K562 (cell line): ENCODE measurements around the gene INHBC. TPM values are rescaled to one million over a fixed set of nuclear protein-coding genes. Genes with fewer than 3 reads are reported as not detected.

Source experiments
- ATF7 ChIP-seq: fragments of 450-650 bp; IDR thresholded peaks from 2 replicates; pipeline ENCODE4 v1.7.1; 2014; ENCODE audit warnings: mild to moderate bottlenecking, moderate library complexity
- BCL6 ChIP-seq: fragments of 250-450 bp; sonication (Bioruptor Pico); IDR thresholded peaks from 2 replicates; pipeline ENCODE4 v1.4.0; 2020
- CREM ChIP-seq: IDR thresholded peaks from 2 replicates; pipeline ENCODE4 v1.6.1; 2014; ENCODE audit warnings: antibody characterized with exemption, low read depth
- EWSR1 ChIP-seq: fragments of 450-650 bp; IDR thresholded peaks from 2 replicates; pipeline ENCODE4 v1.6.1; 2018; ENCODE audit warnings: borderline replicate concordance, mild to moderate bottlenecking, low read depth, moderate library complexity; ENCODE audit not compliant: partially characterized antibody
- HCFC1 ChIP-seq: IDR thresholded peaks from 2 replicates; pipeline ENCODE4 v1.6.1; 2012; ENCODE audit warnings: low read depth, low read length, improper control_type of control experiment
- MYNN ChIP-seq, 2 experiments: sonication (generic); formaldehyde crosslinking in 1 of 2; IDR thresholded peaks; 2 replicates each; pipeline versions ENCODE4 v1.5.0 to v1.6.1; 2016 to 2020; ENCODE audit warnings: antibody characterized with exemption in 1 of 2, missing genetic modification reagents in 1 of 2
- SMAD4 ChIP-seq: fragments of 250-450 bp; sonication (Bioruptor Pico); conservative IDR thresholded peaks from 2 replicates; pipeline ENCODE4 v1.8.0; 2021; ENCODE audit warnings: inconsistent platforms, mild to moderate bottlenecking, moderate library complexity
- U2AF2 ChIP-seq: fragments of 200-400 bp; formaldehyde crosslinking; optimal IDR thresholded peaks from 2 replicates; pipeline ENCODE3; 2017; ENCODE audit warnings: low read depth, mild to moderate bottlenecking, low read length
- ZFX ChIP-seq: sonication (generic); formaldehyde crosslinking; IDR thresholded peaks from 2 replicates; pipeline ENCODE4 v1.8.0; 2022; ENCODE audit warnings: mild to moderate bottlenecking, missing genetic modification reagents, moderate library complexity
- ZNF197 ChIP-seq: fragments of 200-800 bp; sonication (Bioruptor generic); IDR thresholded peaks from 2 replicates; pipeline ENCODE4 v1.6.1; 2016; ENCODE audit warnings: low read depth, missing genetic modification characterization, missing compliant biosample characterization
- ZNF57 ChIP-seq: fragments of 450-650 bp; formaldehyde crosslinking; IDR thresholded peaks from 2 replicates; pipeline ENCODE4 v1.4.0; 2020; ENCODE audit warnings: mild to moderate bottlenecking, moderate library complexity
- polyA plus RNA-seq, 8 experiments: library from polyadenylated mRNA; depleted of rRNA in 4 of 8; stranded (reverse) in 5 of 8; unstranded in 3 of 8; fragments of >200 nt; fragmentation: Nextera tagmentation in 2 of 8; fragmentation: Illumina TruSeq in 1 of 8; extraction: Ambion mirVana in 2 of 8; extraction: Trizol in 1 of 8; gene quantifications; 2 replicates each; pipeline versions ENCODE4 v1.2.1 to v1.2.3, GENCODE V29; 2011 to 2014; ENCODE audit warnings: inconsistent platforms in 1 of 8, missing spikeins in 1 of 8
- total RNA-seq, 7 experiments: library from RNA; depleted of rRNA in 6 of 7; stranded (reverse); fragments of >200 nt in 6 of 7; fragmentation: Illumina TruSeq in 2 of 7; extraction: Trizol in 2 of 7; gene quantifications; 2 replicates each; pipeline versions ENCODE4 v1.2.1 to v1.2.3, GENCODE V29; 2011 to 2021; ENCODE audit warnings: low replicate concordance in 1 of 7
- TF ChIP-seq, protein P1 (sequence below): fragments of 250-450 bp; sonication (Bioruptor Pico); IDR thresholded peaks from 2 replicates; pipeline ENCODE4 v1.8.0; 2022; ENCODE audit warnings: moderate library complexity, mild to moderate bottlenecking, inconsistent platforms
- TF ChIP-seq, protein P2 (sequence below), 3 experiments: fragments of 200-800 bp in 1 of 3; fragments of 250-450 bp in 1 of 3; fragments of 450-650 bp in 1 of 3; sonication (Bioruptor Pico) in 1 of 3; sonication (Bioruptor generic) in 1 of 3; formaldehyde crosslinking in 1 of 3; IDR thresholded peaks; 2 replicates each; pipeline versions ENCODE4 v1.6.1 to v1.8.0; 2016 to 2022; ENCODE audit warnings: mild to moderate bottlenecking in 2 of 3, missing genetic modification characterization in 2 of 3, missing compliant biosample characterization in 1 of 3, moderate library complexity in 1 of 3
- TF ChIP-seq, protein P3 (sequence below): sonication (generic); formaldehyde crosslinking; IDR thresholded peaks from 2 replicates; pipeline ENCODE4 v1.8.0; 2022; ENCODE audit warnings: missing genetic modification reagents, mild to moderate bottlenecking, borderline replicate concordance
- TF ChIP-seq, protein P4 (sequence below): fragments of 250-450 bp; sonication (Bioruptor Pico); IDR thresholded peaks from 2 replicates; pipeline ENCODE4 v1.9.0; 2021; ENCODE audit warnings: mild to moderate bottlenecking, inconsistent platforms
- TF ChIP-seq, protein P5 (sequence below): fragments of 250-450 bp; sonication (Bioruptor Pico); IDR thresholded peaks from 2 replicates; pipeline ENCODE4 v1.5.0; 2020; ENCODE audit warnings: mild to moderate bottlenecking, borderline replicate concordance

INHBC gene
- total and polyA plus RNA-seq, 9 of the 15 experiments (the other 6 are each of a cell fraction or from before 2014, with no cell fraction given) = 0.07 to 0.24 (median 0.15) TPM; not detected in 4

DNA sequence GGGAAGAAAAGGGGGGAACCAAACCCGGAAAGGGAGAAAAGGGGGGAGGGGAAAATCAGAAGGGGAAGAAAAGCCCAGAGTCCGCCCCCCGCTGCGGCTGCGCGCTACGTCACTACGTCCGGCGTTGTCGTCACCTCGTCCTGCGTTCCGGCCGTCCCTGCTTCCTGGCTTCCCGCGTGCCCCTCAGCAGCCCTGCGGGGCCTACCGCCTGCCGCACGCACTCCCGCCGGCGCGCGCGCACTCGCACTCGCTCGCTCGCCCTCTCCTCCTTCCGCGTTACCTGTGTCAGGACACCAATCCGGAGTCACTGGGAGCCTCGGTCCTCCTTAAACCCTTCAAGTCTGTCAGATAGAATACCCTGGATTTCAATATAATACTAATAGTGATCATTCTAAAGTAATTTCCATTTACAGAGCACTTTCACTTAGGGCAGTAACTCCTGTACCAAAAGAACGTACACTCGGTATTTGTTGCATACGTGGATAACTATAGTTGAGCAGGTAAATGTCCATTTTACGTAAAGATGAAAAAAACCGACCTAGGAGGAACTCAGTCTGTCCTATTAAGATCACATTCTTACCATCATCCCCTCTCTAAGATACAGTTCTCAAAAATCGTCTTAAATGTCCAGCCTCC, 3.5 kb upstream of the INHBC start, which contains the start of gene R3HDM2 (continued):
- TF ChIP-seq, protein P1, sequence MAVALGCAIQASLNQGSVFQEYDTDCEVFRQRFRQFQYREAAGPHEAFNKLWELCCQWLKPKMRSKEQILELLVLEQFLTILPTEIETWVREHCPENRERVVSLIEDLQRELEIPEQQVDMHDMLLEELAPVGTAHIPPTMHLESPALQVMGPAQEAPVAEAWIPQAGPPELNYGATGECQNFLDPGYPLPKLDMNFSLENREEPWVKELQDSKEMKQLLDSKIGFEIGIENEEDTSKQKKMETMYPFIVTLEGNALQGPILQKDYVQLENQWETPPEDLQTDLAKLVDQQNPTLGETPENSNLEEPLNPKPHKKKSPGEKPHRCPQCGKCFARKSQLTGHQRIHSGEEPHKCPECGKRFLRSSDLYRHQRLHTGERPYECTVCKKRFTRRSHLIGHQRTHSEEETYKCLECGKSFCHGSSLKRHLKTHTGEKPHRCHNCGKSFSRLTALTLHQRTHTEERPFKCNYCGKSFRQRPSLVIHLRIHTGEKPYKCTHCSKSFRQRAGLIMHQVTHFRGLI (CRISPR knock-in tag) = peak; percentile 43; the same call in 1 of the 2 replicates
- TF ChIP-seq CREM = peak; percentile 97
- TF ChIP-seq ZFX (CRISPR knock-in tag) = peak; percentile 98
- no peak for TF ChIP-seq ZNF57 (CRISPR knock-in tag)
- no peak for TF ChIP-seq MYNN (IDR thresholded peaks at IDR 0.05)
- no peak for TF ChIP-seq MYNN (CRISPR knock-in tag; IDR thresholded peaks at IDR 0.05)
- TF ChIP-seq SMAD4 (CRISPR knock-in tag) = peak; percentile 32; the same call in 1 of the 2 replicates
- TF ChIP-seq HCFC1 = peak; percentile 66
- no peak for TF ChIP-seq U2AF2
- no peak for TF ChIP-seq EWSR1
- TF ChIP-seq ATF7 = peak; percentile 94
- TF ChIP-seq, protein P2, sequence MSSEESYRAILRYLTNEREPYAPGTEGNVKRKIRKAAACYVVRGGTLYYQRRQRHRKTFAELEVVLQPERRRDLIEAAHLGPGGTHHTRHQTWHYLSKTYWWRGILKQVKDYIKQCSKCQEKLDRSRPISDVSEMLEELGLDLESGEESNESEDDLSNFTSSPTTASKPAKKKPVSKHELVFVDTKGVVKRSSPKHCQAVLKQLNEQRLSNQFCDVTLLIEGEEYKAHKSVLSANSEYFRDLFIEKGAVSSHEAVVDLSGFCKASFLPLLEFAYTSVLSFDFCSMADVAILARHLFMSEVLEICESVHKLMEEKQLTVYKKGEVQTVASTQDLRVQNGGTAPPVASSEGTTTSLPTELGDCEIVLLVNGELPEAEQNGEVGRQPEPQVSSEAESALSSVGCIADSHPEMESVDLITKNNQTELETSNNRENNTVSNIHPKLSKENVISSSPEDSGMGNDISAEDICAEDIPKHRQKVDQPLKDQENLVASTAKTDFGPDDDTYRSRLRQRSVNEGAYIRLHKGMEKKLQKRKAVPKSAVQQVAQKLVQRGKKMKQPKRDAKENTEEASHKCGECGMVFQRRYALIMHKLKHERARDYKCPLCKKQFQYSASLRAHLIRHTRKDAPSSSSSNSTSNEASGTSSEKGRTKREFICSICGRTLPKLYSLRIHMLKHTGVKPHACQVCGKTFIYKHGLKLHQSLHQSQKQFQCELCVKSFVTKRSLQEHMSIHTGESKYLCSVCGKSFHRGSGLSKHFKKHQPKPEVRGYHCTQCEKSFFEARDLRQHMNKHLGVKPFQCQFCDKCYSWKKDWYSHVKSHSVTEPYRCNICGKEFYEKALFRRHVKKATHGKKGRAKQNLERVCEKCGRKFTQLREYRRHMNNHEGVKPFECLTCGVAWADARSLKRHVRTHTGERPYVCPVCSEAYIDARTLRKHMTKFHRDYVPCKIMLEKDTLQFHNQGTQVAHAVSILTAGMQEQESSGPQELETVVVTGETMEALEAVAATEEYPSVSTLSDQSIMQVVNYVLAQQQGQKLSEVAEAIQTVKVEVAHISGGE (CRISPR knock-in tag; IDR thresholded peaks at IDR 0.05) = peak in 1 of 3 experiments; percentile 87; a peak in 2 of 6 replicates
- no peak for TF ChIP-seq BCL6
- TF ChIP-seq, protein P3, sequence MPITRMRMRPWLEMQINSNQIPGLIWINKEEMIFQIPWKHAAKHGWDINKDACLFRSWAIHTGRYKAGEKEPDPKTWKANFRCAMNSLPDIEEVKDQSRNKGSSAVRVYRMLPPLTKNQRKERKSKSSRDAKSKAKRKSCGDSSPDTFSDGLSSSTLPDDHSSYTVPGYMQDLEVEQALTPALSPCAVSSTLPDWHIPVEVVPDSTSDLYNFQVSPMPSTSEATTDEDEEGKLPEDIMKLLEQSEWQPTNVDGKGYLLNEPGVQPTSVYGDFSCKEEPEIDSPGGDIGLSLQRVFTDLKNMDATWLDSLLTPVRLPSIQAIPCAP (CRISPR knock-in tag) = peak; percentile 83; the same call in 1 of the 2 replicates
- TF ChIP-seq, protein P4, sequence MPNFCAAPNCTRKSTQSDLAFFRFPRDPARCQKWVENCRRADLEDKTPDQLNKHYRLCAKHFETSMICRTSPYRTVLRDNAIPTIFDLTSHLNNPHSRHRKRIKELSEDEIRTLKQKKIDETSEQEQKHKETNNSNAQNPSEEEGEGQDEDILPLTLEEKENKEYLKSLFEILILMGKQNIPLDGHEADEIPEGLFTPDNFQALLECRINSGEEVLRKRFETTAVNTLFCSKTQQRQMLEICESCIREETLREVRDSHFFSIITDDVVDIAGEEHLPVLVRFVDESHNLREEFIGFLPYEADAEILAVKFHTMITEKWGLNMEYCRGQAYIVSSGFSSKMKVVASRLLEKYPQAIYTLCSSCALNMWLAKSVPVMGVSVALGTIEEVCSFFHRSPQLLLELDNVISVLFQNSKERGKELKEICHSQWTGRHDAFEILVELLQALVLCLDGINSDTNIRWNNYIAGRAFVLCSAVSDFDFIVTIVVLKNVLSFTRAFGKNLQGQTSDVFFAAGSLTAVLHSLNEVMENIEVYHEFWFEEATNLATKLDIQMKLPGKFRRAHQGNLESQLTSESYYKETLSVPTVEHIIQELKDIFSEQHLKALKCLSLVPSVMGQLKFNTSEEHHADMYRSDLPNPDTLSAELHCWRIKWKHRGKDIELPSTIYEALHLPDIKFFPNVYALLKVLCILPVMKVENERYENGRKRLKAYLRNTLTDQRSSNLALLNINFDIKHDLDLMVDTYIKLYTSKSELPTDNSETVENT (CRISPR knock-in tag) = peak; percentile 57; the same call in 1 of the 2 replicates
- TF ChIP-seq, protein P5, sequence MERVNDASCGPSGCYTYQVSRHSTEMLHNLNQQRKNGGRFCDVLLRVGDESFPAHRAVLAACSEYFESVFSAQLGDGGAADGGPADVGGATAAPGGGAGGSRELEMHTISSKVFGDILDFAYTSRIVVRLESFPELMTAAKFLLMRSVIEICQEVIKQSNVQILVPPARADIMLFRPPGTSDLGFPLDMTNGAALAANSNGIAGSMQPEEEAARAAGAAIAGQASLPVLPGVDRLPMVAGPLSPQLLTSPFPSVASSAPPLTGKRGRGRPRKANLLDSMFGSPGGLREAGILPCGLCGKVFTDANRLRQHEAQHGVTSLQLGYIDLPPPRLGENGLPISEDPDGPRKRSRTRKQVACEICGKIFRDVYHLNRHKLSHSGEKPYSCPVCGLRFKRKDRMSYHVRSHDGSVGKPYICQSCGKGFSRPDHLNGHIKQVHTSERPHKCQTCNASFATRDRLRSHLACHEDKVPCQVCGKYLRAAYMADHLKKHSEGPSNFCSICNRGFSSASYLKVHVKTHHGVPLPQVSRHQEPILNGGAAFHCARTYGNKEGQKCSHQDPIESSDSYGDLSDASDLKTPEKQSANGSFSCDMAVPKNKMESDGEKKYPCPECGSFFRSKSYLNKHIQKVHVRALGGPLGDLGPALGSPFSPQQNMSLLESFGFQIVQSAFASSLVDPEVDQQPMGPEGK (CRISPR knock-in tag) = no peak
- no peak for TF ChIP-seq ZNF197 (CRISPR knock-in tag)
